ENCODE results near the gene ATXN7L1. TPM values are rescaled to one million over a fixed set of nuclear protein-coding genes. Genes with fewer than 3 reads are reported as not detected.

ATXN7L1 gene
- total and polyA plus RNA-seq, 2 donors (not counting 1 experiment from before 2014, with no cell fraction given) = 7.1 to 40.6 TPM

DNA sequence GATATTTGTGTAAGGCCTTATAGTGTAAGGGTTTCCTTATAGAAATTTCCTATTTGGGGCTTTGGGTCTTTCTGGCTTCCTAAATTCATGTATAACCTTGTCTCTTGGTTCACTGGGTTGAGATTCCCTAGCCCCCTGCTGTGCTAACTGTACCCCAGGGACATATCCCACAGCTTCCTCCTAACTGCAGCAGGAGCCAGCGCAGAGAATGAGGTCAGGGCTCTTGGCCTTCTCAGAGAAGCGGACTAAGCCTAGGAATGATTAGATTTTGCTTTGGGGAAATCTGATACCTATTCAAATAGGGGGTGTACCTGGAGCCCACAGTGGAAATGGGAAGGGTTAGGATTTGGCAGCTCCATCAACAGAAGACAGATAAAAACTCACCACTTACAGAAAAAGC lies 157.0 kb downstream of the ATXN7L1 start:
- H3K4me2 ChIP-seq (replicated peaks; ENCODE audit: low read depth, low read length, poor library complexity, severe bottlenecking) = no peak overlapping the region
- TF ChIP-seq EZH2 (IDR thresholded peaks at IDR 0.05; ENCODE audit: borderline replicate concordance, insufficient read depth, low read depth, low read length, poor library complexity, severe bottlenecking) = no peak
- TF ChIP-seq, protein P1, sequence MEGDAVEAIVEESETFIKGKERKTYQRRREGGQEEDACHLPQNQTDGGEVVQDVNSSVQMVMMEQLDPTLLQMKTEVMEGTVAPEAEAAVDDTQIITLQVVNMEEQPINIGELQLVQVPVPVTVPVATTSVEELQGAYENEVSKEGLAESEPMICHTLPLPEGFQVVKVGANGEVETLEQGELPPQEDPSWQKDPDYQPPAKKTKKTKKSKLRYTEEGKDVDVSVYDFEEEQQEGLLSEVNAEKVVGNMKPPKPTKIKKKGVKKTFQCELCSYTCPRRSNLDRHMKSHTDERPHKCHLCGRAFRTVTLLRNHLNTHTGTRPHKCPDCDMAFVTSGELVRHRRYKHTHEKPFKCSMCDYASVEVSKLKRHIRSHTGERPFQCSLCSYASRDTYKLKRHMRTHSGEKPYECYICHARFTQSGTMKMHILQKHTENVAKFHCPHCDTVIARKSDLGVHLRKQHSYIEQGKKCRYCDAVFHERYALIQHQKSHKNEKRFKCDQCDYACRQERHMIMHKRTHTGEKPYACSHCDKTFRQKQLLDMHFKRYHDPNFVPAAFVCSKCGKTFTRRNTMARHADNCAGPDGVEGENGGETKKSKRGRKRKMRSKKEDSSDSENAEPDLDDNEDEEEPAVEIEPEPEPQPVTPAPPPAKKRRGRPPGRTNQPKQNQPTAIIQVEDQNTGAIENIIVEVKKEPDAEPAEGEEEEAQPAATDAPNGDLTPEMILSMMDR (IDR thresholded peaks at IDR 0.05) = no peak
- ChIA-PET CTCF (no interaction called here), POLR2A (no interaction called here)
- Mint-ChIP-seq H3K4me3 (no peak overlapping the region), H3K4me1 (peaks cover 3% of the 10 kb centered on the region), H3K9me3 (ENCODE audit: insufficient read depth) (no peaks in the 10 kb centered on the region), H3K27ac (no peak overlapping the region), H3K27me3 (no peaks in the 10 kb centered on the region)
- ATAC-seq (ENCODE audit: low read depth) = no peak
- H4K20me1 ChIP-seq (ENCODE audit: control insufficient read depth, insufficient read depth, low read length, poor library complexity, severe bottlenecking) = no peaks in the 10 kb centered on the region
- H3K9ac ChIP-seq (ENCODE audit: low read length) = no peak overlapping the region
- intact Hi-C loops (cut with micrococcal nuclease) = no loop called here
- H3K79me2 ChIP-seq (ENCODE audit: control insufficient read depth, insufficient read depth, low read length) = no peaks in the 10 kb centered on the region
- no peaks in the 10 kb centered on the region for H3K36me3 ChIP-seq (replicated peaks in 1 of 2; ENCODE audit: control extremely low read depth in 1 of 2, control insufficient read depth in 1 of 2, extremely low read depth in 1 of 2, insufficient read depth in 2 of 2, low read length in 1 of 2)
- H3K27ac ChIP-seq (ENCODE audit: low read length in 2 of 2) = no peak overlapping the region
- no peaks in the 10 kb centered on the region for H3K27me3 ChIP-seq (replicated peaks in 1 of 4; ENCODE audit: control extremely low read depth in 1 of 4, control insufficient read depth in 3 of 4, insufficient read depth in 4 of 4, low read length in 3 of 4)
- no peak for DNase-seq
- no peak overlapping the region for H2AFZ ChIP-seq (ENCODE audit: insufficient read depth, low read depth, low read length, poor library complexity, severe bottlenecking)
- H3K9me3 ChIP-seq (ENCODE audit: control extremely low read depth in 1 of 3, control insufficient read depth in 2 of 3, insufficient read depth in 1 of 3, low read length in 2 of 3) = no peaks in the 10 kb centered on the region
- no peaks in the 10 kb centered on the region for H3K4me1 ChIP-seq (ENCODE audit: control insufficient read depth in 2 of 2, insufficient read depth in 2 of 2, low read length in 2 of 2)
- WGBS (ENCODE audit: insufficient coverage) = no CpG with 5 or more reads among the region's 2 CpGs
- H3K4me3 ChIP-seq (ENCODE audit: control extremely low read depth in 1 of 5, extremely low read depth in 1 of 5, insufficient read depth in 1 of 5, low read depth in 2 of 5, low read length in 4 of 5) = no peak overlapping the region

- H3K4me3 Mint-ChIP-seq = no peak overlapping the region
- H3K4me1 ChIP-seq (ENCODE audit: control insufficient read depth in 2 of 2, insufficient read depth in 2 of 2, low read length in 2 of 2) = no peaks in the 10 kb centered on the region
- TF ChIP-seq, protein P1 (IDR thresholded peaks at IDR 0.05) = no peak
- no peak for TF ChIP-seq EZH2 (IDR thresholded peaks at IDR 0.05; ENCODE audit: borderline replicate concordance, insufficient read depth, low read depth, low read length, poor library complexity, severe bottlenecking)
- no peak overlapping the region for H3K4me3 ChIP-seq (ENCODE audit: control extremely low read depth in 1 of 5, extremely low read depth in 1 of 5, insufficient read depth in 1 of 5, low read depth in 2 of 5, low read length in 4 of 5)
- CTCF ChIA-PET = no interaction called here
- H3K4me1 Mint-ChIP-seq = peaks cover 3% of the 10 kb centered on the region
- no peak overlapping the region for H2AFZ ChIP-seq (ENCODE audit: insufficient read depth, low read depth, low read length, poor library complexity, severe bottlenecking)
- WGBS (ENCODE audit: insufficient coverage) = 70% methylated on average over 3 of the region's 4 CpGs
- no peaks in the 10 kb centered on the region for H3K9me3 Mint-ChIP-seq (ENCODE audit: insufficient read depth)
- H3K79me2 ChIP-seq (ENCODE audit: control insufficient read depth, insufficient read depth, low read length) = no peaks in the 10 kb centered on the region
- H3K27ac Mint-ChIP-seq = no peak overlapping the region
- H3K9me3 ChIP-seq (ENCODE audit: control extremely low read depth in 1 of 3, control insufficient read depth in 2 of 3, insufficient read depth in 1 of 3, low read length in 2 of 3) = peaks cover 0 to 3% (median 0%) of the 10 kb centered on the region in 3 donors
- no peaks in the 10 kb centered on the region for H4K20me1 ChIP-seq (ENCODE audit: control insufficient read depth, insufficient read depth, low read length, poor library complexity, severe bottlenecking)
- no peaks in the 10 kb centered on the region for H3K36me3 ChIP-seq (replicated peaks in 1 of 2; ENCODE audit: control extremely low read depth in 1 of 2, control insufficient read depth in 1 of 2, extremely low read depth in 1 of 2, insufficient read depth in 2 of 2, low read length in 1 of 2)
- POLR2A ChIA-PET = no interaction called here
- intact Hi-C loops (cut with micrococcal nuclease) = no loop called here
- H3K27ac ChIP-seq (ENCODE audit: low read length in 2 of 2) = no peak overlapping the region
- DNase-seq = no peak
- no peaks in the 10 kb centered on the region for H3K27me3 ChIP-seq (replicated peaks in 1 of 4; ENCODE audit: control extremely low read depth in 1 of 4, control insufficient read depth in 3 of 4, insufficient read depth in 4 of 4, low read length in 3 of 4)
- no peaks in the 10 kb centered on the region for H3K27me3 Mint-ChIP-seq
- H3K4me2 ChIP-seq (replicated peaks; ENCODE audit: low read depth, low read length, poor library complexity, severe bottlenecking) = no peak overlapping the region
- no peak overlapping the region for H3K9ac ChIP-seq (ENCODE audit: low read length)
- no peak for ATAC-seq (ENCODE audit: low read depth)
Measured at GRCh38 chr7:105718511-105718925, 157.9 kb downstream of the ATXN7L1 start.
